Measurements from ENCODE around the gene VSX1. TPM values are rescaled to one million over a fixed set of nuclear protein-coding genes. Genes with fewer than 3 reads are reported as not detected.

Gene VSX1
- total RNA-seq, 1 donor from 2014 or later: not detected

GRCh38 chr20:25077610-25078169 lies 4.3 kb downstream of the VSX1 start:
- no peak overlapping the region for H3K4me3 Mint-ChIP-seq (ENCODE audit: low read depth)
- no peaks in the 10 kb centered on the region for H3K36me3 Mint-ChIP-seq (ENCODE audit: insufficient read depth)
- H3K9me3 Mint-ChIP-seq (ENCODE audit: low read depth): no peaks in the 10 kb centered on the region
- TF ChIP-seq CTCF (IDR thresholded peaks at IDR 0.05; ENCODE audit: unreplicated experiment): no peak
- H3K4me1 Mint-ChIP-seq (ENCODE audit: low read depth): no peaks in the 10 kb centered on the region
- no peak overlapping the region for H3K27ac Mint-ChIP-seq
- DNase-seq (ENCODE audit: low spot score, unreplicated experiment): no peak
- H3K27me3 Mint-ChIP-seq: peaks cover 86% of the 10 kb centered on the region

- peak; percentile 7 for DNase-seq (ENCODE audit: low spot score, unreplicated experiment)
- no peaks in the 10 kb centered on the region for H3K4me1 Mint-ChIP-seq (ENCODE audit: low read depth)
- no peak overlapping the region for H3K4me3 Mint-ChIP-seq (ENCODE audit: low read depth)
Observed at GRCh38 chr20:25076731-25077609, 5.0 kb downstream of the VSX1 start.

GRCh38 chr20:25076201-25076600 lies 5.7 kb downstream of the VSX1 start:
- no peaks in the 10 kb centered on the region for H3K36me3 Mint-ChIP-seq (ENCODE audit: insufficient read depth)
- no peak for TF ChIP-seq CTCF (IDR thresholded peaks at IDR 0.05; ENCODE audit: unreplicated experiment)
- no peaks in the 10 kb centered on the region for H3K4me1 Mint-ChIP-seq (ENCODE audit: low read depth)
- H3K27me3 Mint-ChIP-seq: peaks cover 83% of the 10 kb centered on the region
- DNase-seq (ENCODE audit: low spot score, unreplicated experiment): peak; percentile 4
- no peaks in the 10 kb centered on the region for H3K9me3 Mint-ChIP-seq (ENCODE audit: low read depth)
- no peak overlapping the region for H3K27ac Mint-ChIP-seq
- no peak overlapping the region for H3K4me3 Mint-ChIP-seq (ENCODE audit: low read depth)

More at GRCh38 chr20:25076731-25077609, 5.0 kb downstream of the VSX1 start:
- peaks cover 86% of the 10 kb centered on the region for H3K27me3 Mint-ChIP-seq
- no peaks in the 10 kb centered on the region for H3K36me3 Mint-ChIP-seq (ENCODE audit: insufficient read depth)
- no peaks in the 10 kb centered on the region for H3K9me3 Mint-ChIP-seq (ENCODE audit: low read depth)
- H3K27ac Mint-ChIP-seq: no peak overlapping the region
- peak; percentile 10 for TF ChIP-seq CTCF (IDR thresholded peaks at IDR 0.05; ENCODE audit: unreplicated experiment)

- H3K36me3 Mint-ChIP-seq (ENCODE audit: insufficient read depth): no peaks in the 10 kb centered on the region
- H3K4me1 Mint-ChIP-seq (ENCODE audit: low read depth): no peaks in the 10 kb centered on the region
- no peak for TF ChIP-seq CTCF (IDR thresholded peaks at IDR 0.05; ENCODE audit: unreplicated experiment)
- no peak for DNase-seq (ENCODE audit: low spot score, unreplicated experiment)
- H3K4me3 Mint-ChIP-seq (ENCODE audit: low read depth): no peak overlapping the region
- no peak overlapping the region for H3K27ac Mint-ChIP-seq
- H3K27me3 Mint-ChIP-seq: peaks cover 57% of the 10 kb centered on the region
- H3K9me3 Mint-ChIP-seq (ENCODE audit: low read depth): no peaks in the 10 kb centered on the region
Observed at GRCh38 chr20:25073544-25073943, 8.4 kb downstream of the VSX1 start.

- H3K27ac Mint-ChIP-seq: no peak overlapping the region
- no peak for TF ChIP-seq CTCF (IDR thresholded peaks at IDR 0.05; ENCODE audit: unreplicated experiment)
- peak; percentile 3 for DNase-seq (ENCODE audit: low spot score, unreplicated experiment)
- no peaks in the 10 kb centered on the region for H3K9me3 Mint-ChIP-seq (ENCODE audit: low read depth)
- no peaks in the 10 kb centered on the region for H3K36me3 Mint-ChIP-seq (ENCODE audit: insufficient read depth)
- no peaks in the 10 kb centered on the region for H3K4me1 Mint-ChIP-seq (ENCODE audit: low read depth)
- peaks cover 45% of the 10 kb centered on the region for H3K27me3 Mint-ChIP-seq
- H3K4me3 Mint-ChIP-seq (ENCODE audit: low read depth): no peak overlapping the region
Observed at GRCh38 chr20:25072226-25072811, 9.6 kb downstream of the VSX1 start.

Data from progenitor cell of endocrine pancreas (in vitro differentiated cells).